Activated CD4-positive, alpha-beta T cell treated with anti-CD3 and anti-CD28 coated beads, Interleukin-2, amount 10 ng/mL, durations not matched to agents 24 days and 14 days (primary cell): ENCODE data around the gene ERVH48-1. TPM values are rescaled to one million over a fixed set of nuclear protein-coding genes. Genes with fewer than 3 reads are reported as not detected.
"Not testable (repeated sequence)": the region's sequence is repeated elsewhere in the genome, so short reads cannot be mapped to it uniquely, and the experiment has no call there.

Experiments used
- DNase-seq: peaks from one replicate; pipeline ENCODE4 v3.0.0; 2022
- H3K27ac Mint-ChIP-seq: one replicate; pipeline ENCODE4 v1.8.0; 2022; ENCODE audit warnings: mild to moderate bottlenecking, mixed read lengths
- H3K27me3 Mint-ChIP-seq: one replicate; pipeline ENCODE4 v1.8.0; 2022; ENCODE audit warnings: mixed read lengths
- H3K36me3 Mint-ChIP-seq: one replicate; pipeline ENCODE4 v1.8.0; 2022; ENCODE audit warnings: low read depth, mild to moderate bottlenecking, mixed read lengths
- H3K4me1 Mint-ChIP-seq: one replicate; pipeline ENCODE4 v1.8.0; 2021; ENCODE audit warnings: mixed read lengths
- H3K4me3 Mint-ChIP-seq: one replicate; pipeline ENCODE4 v1.8.0; 2022; ENCODE audit warnings: mild to moderate bottlenecking, moderate library complexity, mixed read lengths
- H3K9me3 Mint-ChIP-seq: one replicate; pipeline ENCODE4 v1.8.0; 2021; ENCODE audit warnings: mixed read lengths
- intact Hi-C: fragments of 100-400 bp; cut with micrococcal nuclease; formaldehyde crosslinking; loops from one replicate; pipeline ENCODE4 v1.15.1; 2023
- total RNA-seq: library from RNA; stranded (reverse); gene quantifications from 2 replicates; pipeline ENCODE4 v1.2.3, GENCODE V29; 2022

Gene ERVH48-1
- total RNA-seq, 1 donor from 2014 or later, result 0.44 TPM

GRCh38 chr21:42958122-42958521 lies 32.7 kb upstream of the ERVH48-1 start:
- H3K4me3 Mint-ChIP-seq, H3K4me1 Mint-ChIP-seq, H3K9me3 Mint-ChIP-seq, H3K27ac Mint-ChIP-seq, DNase-seq, H3K36me3 Mint-ChIP-seq, H3K27me3 Mint-ChIP-seq, intact Hi-C loops: not testable (repeated sequence)

- Mint-ChIP-seq H3K27ac (no peak overlapping the region), H3K36me3 (no peaks in the 10 kb centered on the region), H3K4me1 (no peaks in the 10 kb centered on the region), H3K4me3 (no peak overlapping the region), H3K27me3 (peaks cover 1% of the 10 kb centered on the region), H3K9me3 (no peaks in the 10 kb centered on the region)
- no peak for DNase-seq
- intact Hi-C loops, result no loop called here
These were observed 31.6 kb upstream of the ERVH48-1 start for GRCh38 chr21:42956824-42957630.

GRCh38 chr21:42951193-42951592 lies 25.8 kb upstream of the ERVH48-1 start:
- DNase-seq, H3K4me1 Mint-ChIP-seq, intact Hi-C loops, H3K9me3 Mint-ChIP-seq, H3K36me3 Mint-ChIP-seq, H3K4me3 Mint-ChIP-seq, H3K27me3 Mint-ChIP-seq, H3K27ac Mint-ChIP-seq: not testable (repeated sequence)

GRCh38 chr21:42949094-42949755 lies 23.8 kb upstream of the ERVH48-1 start:
- H3K27me3 Mint-ChIP-seq, intact Hi-C loops, DNase-seq, H3K4me3 Mint-ChIP-seq, H3K4me1 Mint-ChIP-seq, H3K27ac Mint-ChIP-seq, H3K9me3 Mint-ChIP-seq, H3K36me3 Mint-ChIP-seq: not testable (repeated sequence)

- no peaks in the 10 kb centered on the region for H3K9me3 Mint-ChIP-seq
- DNase-seq, result no peak
- H3K4me3 Mint-ChIP-seq, result no peak overlapping the region
- intact Hi-C loops, result no loop called here
- H3K27ac Mint-ChIP-seq, result no peak overlapping the region
- H3K27me3 Mint-ChIP-seq, result peaks cover 6% of the 10 kb centered on the region
- no peaks in the 10 kb centered on the region for H3K36me3 Mint-ChIP-seq
- no peaks in the 10 kb centered on the region for H3K4me1 Mint-ChIP-seq
These were observed 16.8 kb upstream of the ERVH48-1 start for GRCh38 chr21:42942244-42942643.

- no peaks in the 10 kb centered on the region for H3K4me1 Mint-ChIP-seq
- H3K36me3 Mint-ChIP-seq, result no peaks in the 10 kb centered on the region
- H3K9me3 Mint-ChIP-seq, result no peaks in the 10 kb centered on the region
- H3K27me3 Mint-ChIP-seq, result peaks cover 5% of the 10 kb centered on the region
- H3K4me3 Mint-ChIP-seq, result no peak overlapping the region
- intact Hi-C loops, result no loop called here
- DNase-seq, result no peak
- no peak overlapping the region for H3K27ac Mint-ChIP-seq
These were observed 16.3 kb upstream of the ERVH48-1 start for GRCh38 chr21:42941696-42942085.

GRCh38 chr21:42939582-42940413 lies 14.4 kb upstream of the ERVH48-1 start:
- Mint-ChIP-seq H3K36me3 (no peaks in the 10 kb centered on the region), H3K27ac (no peak overlapping the region), H3K4me1 (no peaks in the 10 kb centered on the region), H3K4me3 (no peak overlapping the region), H3K9me3 (no peaks in the 10 kb centered on the region), H3K27me3 (peaks cover 5% of the 10 kb centered on the region)
- intact Hi-C loops, result no loop called here
- DNase-seq, result no peak

GRCh38 chr21:42938606-42938995 lies 13.2 kb upstream of the ERVH48-1 start:
- H3K4me1 Mint-ChIP-seq, H3K36me3 Mint-ChIP-seq, H3K27me3 Mint-ChIP-seq, H3K4me3 Mint-ChIP-seq, DNase-seq, intact Hi-C loops, H3K27ac Mint-ChIP-seq, H3K9me3 Mint-ChIP-seq: not testable (repeated sequence)

GRCh38 chr21:42937960-42938605 lies 12.7 kb upstream of the ERVH48-1 start:
- Mint-ChIP-seq H3K36me3 (no peaks in the 10 kb centered on the region), H3K4me1 (no peaks in the 10 kb centered on the region), H3K4me3 (no peak overlapping the region), H3K27ac (no peak overlapping the region), H3K27me3 (peaks cover 2% of the 10 kb centered on the region), H3K9me3 (no peaks in the 10 kb centered on the region)
- intact Hi-C loops, result no loop called here
- DNase-seq, result no peak

- H3K4me3 Mint-ChIP-seq, H3K36me3 Mint-ChIP-seq, H3K4me1 Mint-ChIP-seq, intact Hi-C loops, H3K27me3 Mint-ChIP-seq, H3K9me3 Mint-ChIP-seq, H3K27ac Mint-ChIP-seq, DNase-seq: not testable (repeated sequence)
These were observed 11.9 kb upstream of the ERVH48-1 start for GRCh38 chr21:42937034-42937940.

- H3K36me3 Mint-ChIP-seq, H3K4me1 Mint-ChIP-seq, H3K27me3 Mint-ChIP-seq, H3K27ac Mint-ChIP-seq, intact Hi-C loops, H3K9me3 Mint-ChIP-seq, H3K4me3 Mint-ChIP-seq, DNase-seq: not testable (repeated sequence)
These were observed 10.9 kb upstream of the ERVH48-1 start for GRCh38 chr21:42936360-42936759.

GRCh38 chr21:42933973-42934372 lies 8.5 kb upstream of the ERVH48-1 start:
- H3K36me3 Mint-ChIP-seq, intact Hi-C loops, H3K4me3 Mint-ChIP-seq, H3K27me3 Mint-ChIP-seq, H3K9me3 Mint-ChIP-seq, DNase-seq, H3K27ac Mint-ChIP-seq, H3K4me1 Mint-ChIP-seq: not testable (repeated sequence)
